ENCODE measurements around the gene DACT2. TPM values are rescaled to one million over a fixed set of nuclear protein-coding genes. Genes with fewer than 3 reads are reported as not detected.

Gene DACT2
- total RNA-seq, 2 donors from 2014 or later = not detected

GRCh38 chr6:168336967-168337366 lies 17.4 kb upstream of the DACT2 start:
- H3K27ac Mint-ChIP-seq = no peak overlapping the region
- no peak for ATAC-seq

GRCh38 chr6:168333989-168334388 lies 14.4 kb upstream of the DACT2 start:
- no peak for ATAC-seq
- DNase-seq (ENCODE audit: low spot score in 2 of 2) = no peak
- H3K27ac Mint-ChIP-seq = no peak overlapping the region
- peaks cover 7 to 9% of the 10 kb centered on the region in 2 donors for H3K9me3 Mint-ChIP-seq
- no peaks in the 10 kb centered on the region for H3K36me3 Mint-ChIP-seq

More at GRCh38 chr6:168336967-168337366, 17.4 kb upstream of the DACT2 start:
- Mint-ChIP-seq H3K9me3 (peaks cover 3 to 4% of the 10 kb centered on the region in 2 donors), H3K36me3 (no peaks in the 10 kb centered on the region)
- no peak for DNase-seq (ENCODE audit: low spot score in 2 of 2)

GRCh38 chr6:168333491-168333890 lies 13.9 kb upstream of the DACT2 start:
- ATAC-seq (no peak), DNase-seq (ENCODE audit: low spot score in 2 of 2) (no peak)
- Mint-ChIP-seq H3K9me3 (peaks cover 7 to 9% of the 10 kb centered on the region in 2 donors), H3K36me3 (no peaks in the 10 kb centered on the region), H3K27ac (no peak overlapping the region)

GRCh38 chr6:168333039-168333438 lies 13.5 kb upstream of the DACT2 start:
- ATAC-seq = no peak

GRCh38 chr6:168332020-168332419 lies 12.4 kb upstream of the DACT2 start:
- no peak overlapping the region for H3K27ac Mint-ChIP-seq
- no peaks in the 10 kb centered on the region for H3K36me3 Mint-ChIP-seq
- DNase-seq (ENCODE audit: low spot score in 2 of 2) = no peak
- H3K9me3 Mint-ChIP-seq = peaks cover 7 to 9% of the 10 kb centered on the region in 2 donors
- no peak for ATAC-seq

More at GRCh38 chr6:168333039-168333438, 13.5 kb upstream of the DACT2 start:
- DNase-seq (ENCODE audit: low spot score in 2 of 2) = no peak
- Mint-ChIP-seq H3K36me3 (no peaks in the 10 kb centered on the region), H3K9me3 (peaks cover 7 to 9% of the 10 kb centered on the region in 2 donors), H3K27ac (no peak overlapping the region)

GRCh38 chr6:168331058-168331457 lies 11.5 kb upstream of the DACT2 start:
- peaks cover 0 to 4% of the 10 kb centered on the region in 2 donors for H3K36me3 Mint-ChIP-seq
- DNase-seq (ENCODE audit: low spot score in 2 of 2) = no peak
- ATAC-seq = no peak
- H3K27ac Mint-ChIP-seq = no peak overlapping the region
- H3K9me3 Mint-ChIP-seq = peaks cover 7 to 9% of the 10 kb centered on the region in 2 donors

- Mint-ChIP-seq H3K36me3 (peaks cover 0 to 5% of the 10 kb centered on the region in 2 donors), H3K9me3 (peaks cover 7 to 9% of the 10 kb centered on the region in 2 donors), H3K27ac (no peak overlapping the region)
- ATAC-seq = no peak
- no peak for DNase-seq (ENCODE audit: low spot score in 2 of 2)
Observed at GRCh38 chr6:168330403-168330802, 10.8 kb upstream of the DACT2 start.

GRCh38 chr6:168328086-168328485 lies 8.5 kb upstream of the DACT2 start:
- H3K36me3 Mint-ChIP-seq = peaks cover 0 to 5% of the 10 kb centered on the region in 2 donors
- no peak overlapping the region for H3K27ac Mint-ChIP-seq
- H3K9me3 Mint-ChIP-seq = peaks cover 7 to 9% of the 10 kb centered on the region in 2 donors
- no peak for ATAC-seq
- DNase-seq (ENCODE audit: low spot score in 2 of 2) = no peak

- DNase-seq (ENCODE audit: low spot score in 2 of 2) (no peak), ATAC-seq (no peak)
- Mint-ChIP-seq H3K9me3 (peaks cover 3 to 5% of the 10 kb centered on the region in 2 donors), H3K36me3 (peaks cover 0 to 5% of the 10 kb centered on the region in 2 donors), H3K27ac (no peak overlapping the region)
Observed at GRCh38 chr6:168326294-168327261, 7.0 kb upstream of the DACT2 start.

- DNase-seq (ENCODE audit: low spot score in 2 of 2) = no peak
- H3K27ac Mint-ChIP-seq = no peak overlapping the region
- no peak for ATAC-seq
- peaks cover 0 to 8% of the 10 kb centered on the region in 2 donors for H3K9me3 Mint-ChIP-seq
- H3K36me3 Mint-ChIP-seq = peaks cover 0 to 15% of the 10 kb centered on the region in 2 donors
Observed at GRCh38 chr6:168322966-168323365, 3.4 kb upstream of the DACT2 start.

- Mint-ChIP-seq H3K9me3 (peaks cover 0 to 8% of the 10 kb centered on the region in 2 donors), H3K27ac (no peak overlapping the region), H3K36me3 (peaks cover 0 to 10% of the 10 kb centered on the region in 2 donors)
- ATAC-seq (no peak), DNase-seq (ENCODE audit: low spot score in 2 of 2) (no peak)
Observed at GRCh38 chr6:168320634-168321033, 1.1 kb upstream of the DACT2 start.

GRCh38 chr6:168318579-168319278 lies 848 bp downstream of the DACT2 start:
- Mint-ChIP-seq H3K27ac (no peak overlapping the region), H3K36me3 (peaks cover 0 to 10% of the 10 kb centered on the region in 2 donors), H3K9me3 (peaks cover 0 to 8% of the 10 kb centered on the region in 2 donors)
- ATAC-seq = no peak
- no peak for DNase-seq (ENCODE audit: low spot score in 2 of 2)

GRCh38 chr6:168318090-168318489 lies 1.5 kb downstream of the DACT2 start:
- no peak overlapping the region for H3K27ac Mint-ChIP-seq
- ATAC-seq = no peak
- H3K9me3 Mint-ChIP-seq = peaks cover 0 to 8% of the 10 kb centered on the region in 2 donors
- DNase-seq (ENCODE audit: low spot score in 2 of 2) = no peak
- peaks cover 0 to 10% of the 10 kb centered on the region in 2 donors for H3K36me3 Mint-ChIP-seq

GRCh38 chr6:168315596-168315995 lies 4.0 kb downstream of the DACT2 start:
- DNase-seq (ENCODE audit: low spot score in 2 of 2) = no peak
- no peak for ATAC-seq
- Mint-ChIP-seq H3K36me3 (peaks cover 0 to 2% of the 10 kb centered on the region in 2 donors), H3K27ac (no peak overlapping the region), H3K9me3 (no peaks in the 10 kb centered on the region)

GRCh38 chr6:168314948-168315347 lies 4.6 kb downstream of the DACT2 start:
- DNase-seq (ENCODE audit: low spot score in 2 of 2) = no peak

GRCh38 chr6:168314021-168314420 lies 5.6 kb downstream of the DACT2 start:
- no peak for ATAC-seq
- H3K9me3 Mint-ChIP-seq = no peaks in the 10 kb centered on the region
- no peak for DNase-seq (ENCODE audit: low spot score in 2 of 2)
- H3K27ac Mint-ChIP-seq = no peak overlapping the region
- no peaks in the 10 kb centered on the region for H3K36me3 Mint-ChIP-seq

More at GRCh38 chr6:168314948-168315347, 4.6 kb downstream of the DACT2 start:
- ATAC-seq = no peak
- no peaks in the 10 kb centered on the region for H3K36me3 Mint-ChIP-seq
- no peak overlapping the region for H3K27ac Mint-ChIP-seq
- no peaks in the 10 kb centered on the region for H3K9me3 Mint-ChIP-seq

- Mint-ChIP-seq H3K27ac (no peak overlapping the region), H3K36me3 (no peaks in the 10 kb centered on the region), H3K9me3 (no peaks in the 10 kb centered on the region)
- ATAC-seq = no peak
- no peak for DNase-seq (ENCODE audit: low spot score in 2 of 2)
Observed at GRCh38 chr6:168313431-168314011, 6.1 kb downstream of the DACT2 start.

All from activated naive CD4-positive, alpha-beta T cell treated with anti-CD3 and anti-CD28 coated beads, Interleukin-2, amount 50 U/mL, for 72 hours (primary cell).